ENCODE results near the gene HNRNPLL.

Gene HNRNPLL

DNA sequence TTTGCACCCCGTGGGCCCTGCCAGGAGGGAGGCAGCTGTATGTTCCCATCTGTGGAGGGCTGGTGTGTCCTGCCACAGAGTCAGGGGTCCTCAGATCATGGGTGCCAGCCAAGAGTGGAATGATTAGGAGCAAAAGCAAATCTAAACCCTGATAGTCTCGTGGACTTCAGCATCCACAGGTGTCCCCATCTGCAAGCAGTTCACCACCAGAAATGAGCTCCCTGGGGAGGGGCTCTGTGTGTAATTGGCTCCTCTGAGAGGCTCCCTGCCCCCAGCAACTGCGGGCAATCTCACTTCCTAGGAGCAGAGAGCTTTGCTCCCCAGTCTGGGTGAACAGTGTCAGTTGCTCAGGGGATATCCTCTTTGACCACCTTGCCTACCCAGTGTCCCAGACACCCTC lies 78.1 kb downstream of the HNRNPLL start:
- no peak for DNase-seq

DNA sequence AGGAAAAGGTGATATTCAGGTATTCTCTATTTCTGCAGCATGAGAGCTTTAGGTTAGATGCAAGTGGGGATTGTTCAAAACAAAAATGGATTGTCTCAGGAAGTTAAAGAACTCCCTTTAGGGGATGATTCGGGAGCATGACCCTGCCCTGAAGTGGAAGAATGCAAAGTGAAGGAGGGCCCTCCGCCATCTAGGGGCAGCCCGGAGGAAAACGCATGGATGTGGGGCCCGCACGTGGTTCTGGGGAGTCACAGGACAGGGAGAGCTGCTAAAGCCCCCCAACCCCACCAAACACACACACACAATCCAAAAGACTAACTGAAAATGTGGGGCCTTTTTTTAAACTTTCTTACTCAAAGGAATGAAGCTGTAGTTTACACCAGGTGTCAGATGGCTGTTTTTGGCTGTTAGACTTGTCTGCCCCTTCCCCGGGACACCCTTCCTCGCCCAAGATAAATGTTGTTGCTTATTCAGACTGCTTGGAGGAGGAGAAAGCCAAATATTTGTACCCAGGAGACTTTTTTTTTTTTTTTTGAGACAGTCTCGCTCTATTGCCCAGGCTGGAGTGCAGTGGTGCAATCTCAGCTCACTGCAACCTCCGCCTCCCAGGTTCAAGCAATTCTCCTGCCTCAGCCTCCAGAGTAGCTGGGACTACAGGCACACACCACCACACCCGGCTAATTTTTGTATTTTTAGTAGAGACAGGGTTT lies 78.8 kb downstream of the HNRNPLL start:
- no peak for DNase-seq

DNA sequence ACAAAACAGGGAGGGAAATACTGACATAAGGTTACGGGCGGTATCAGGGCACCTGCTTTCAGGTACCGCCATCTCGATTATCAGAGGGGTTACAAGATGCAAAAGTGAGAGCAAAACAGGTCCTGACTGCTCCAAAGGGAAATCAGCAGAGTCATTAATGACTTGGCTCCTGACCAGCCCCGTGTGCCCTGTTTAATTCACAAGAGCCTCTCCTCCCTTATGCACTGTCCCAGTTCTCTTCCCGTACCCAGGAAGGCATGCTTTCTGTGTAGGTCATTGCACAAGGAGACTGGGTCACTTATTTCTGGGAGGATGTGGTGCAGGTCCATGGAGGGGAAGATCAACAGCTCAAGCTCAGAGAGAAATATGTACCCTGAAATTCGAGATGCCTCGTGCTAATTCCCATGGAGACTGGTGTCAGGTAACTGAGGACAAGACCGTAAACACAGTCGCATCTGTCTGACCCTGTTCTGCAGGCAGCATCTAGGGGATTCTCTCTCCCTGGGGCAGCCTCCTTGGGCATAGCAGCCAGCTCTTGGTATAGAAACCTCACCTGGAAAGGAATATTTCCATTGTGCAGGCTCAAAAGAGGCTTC lies 79.9 kb downstream of the HNRNPLL start:
- no peak for DNase-seq

DNA sequence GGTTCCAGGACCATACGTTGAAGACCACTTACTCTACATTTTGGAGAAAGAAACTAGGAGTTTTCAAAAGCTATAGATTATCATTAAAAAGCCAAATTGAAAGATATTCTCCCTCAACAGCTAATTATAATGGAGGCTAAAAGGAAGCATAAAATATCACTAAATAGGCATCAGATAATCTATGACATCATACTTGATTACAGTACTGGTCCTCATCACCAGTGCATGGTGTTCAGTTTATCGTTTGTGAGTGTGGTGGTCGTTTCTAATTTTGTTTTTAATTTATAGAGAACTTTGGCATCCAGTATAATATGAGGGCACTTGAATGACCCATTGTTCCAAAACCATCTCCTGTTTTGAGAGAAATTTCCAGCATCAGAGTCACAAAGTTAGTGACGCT lies 80.9 kb downstream of the HNRNPLL start:
- no peak for DNase-seq

DNA sequence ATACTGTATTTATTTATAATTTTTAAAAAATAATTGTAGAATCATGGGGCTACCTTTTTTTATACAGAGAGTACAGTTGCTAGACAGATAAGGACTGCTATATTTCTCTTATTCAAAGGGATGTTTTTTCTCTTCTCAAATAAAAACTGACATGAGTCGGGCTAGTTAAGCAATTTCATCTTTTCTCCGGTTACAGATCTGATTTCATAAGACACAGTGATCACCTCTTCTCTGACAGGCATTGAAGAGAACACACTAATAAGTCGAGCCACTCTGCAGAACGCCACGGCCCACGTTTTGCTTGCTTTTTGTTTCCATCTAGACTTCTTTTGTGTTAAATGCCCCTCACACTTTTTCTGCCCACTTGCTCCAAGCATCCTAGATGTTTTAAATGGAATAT lies 85.4 kb downstream of the HNRNPLL start:
- no peak for DNase-seq

DNA sequence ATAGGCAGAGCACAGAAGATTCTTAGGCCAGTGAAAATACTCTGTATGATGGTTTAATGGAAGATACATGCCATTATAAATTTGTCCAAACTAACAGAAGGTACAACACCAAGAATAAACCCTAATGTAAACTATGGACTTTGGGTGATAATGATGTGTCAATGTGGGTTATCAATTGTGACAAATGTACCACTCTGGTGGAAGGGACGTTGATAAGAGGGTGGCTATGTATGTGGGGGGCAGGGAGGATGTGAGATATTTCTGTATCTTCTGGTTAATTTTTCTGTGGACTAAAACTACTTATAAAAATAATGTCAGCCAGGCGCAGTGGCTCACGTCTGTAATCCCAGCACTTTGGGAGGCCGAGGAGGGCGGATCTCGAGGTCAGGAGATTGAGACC lies 86.2 kb downstream of the HNRNPLL start:
- DNase-seq = no peak

DNA sequence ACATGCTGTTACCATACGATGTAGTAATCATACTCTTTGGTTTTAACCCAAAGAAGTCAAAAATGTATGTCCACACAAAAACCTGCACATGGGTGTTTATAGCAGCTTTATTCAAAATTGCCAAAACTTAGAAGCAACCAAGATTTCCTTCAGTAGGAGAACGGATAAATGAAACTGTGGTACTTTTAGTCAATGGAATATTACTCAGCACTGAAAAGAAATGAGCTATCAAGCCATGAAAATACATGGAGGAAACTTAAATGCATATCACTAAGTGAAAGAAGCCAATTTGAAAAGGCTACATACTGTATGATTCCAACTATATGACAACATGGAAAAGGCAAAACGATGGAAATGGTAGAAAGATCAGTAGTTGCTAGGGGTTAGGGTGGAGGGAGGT lies 86.6 kb downstream of the HNRNPLL start:
- DNase-seq = no peak

DNA sequence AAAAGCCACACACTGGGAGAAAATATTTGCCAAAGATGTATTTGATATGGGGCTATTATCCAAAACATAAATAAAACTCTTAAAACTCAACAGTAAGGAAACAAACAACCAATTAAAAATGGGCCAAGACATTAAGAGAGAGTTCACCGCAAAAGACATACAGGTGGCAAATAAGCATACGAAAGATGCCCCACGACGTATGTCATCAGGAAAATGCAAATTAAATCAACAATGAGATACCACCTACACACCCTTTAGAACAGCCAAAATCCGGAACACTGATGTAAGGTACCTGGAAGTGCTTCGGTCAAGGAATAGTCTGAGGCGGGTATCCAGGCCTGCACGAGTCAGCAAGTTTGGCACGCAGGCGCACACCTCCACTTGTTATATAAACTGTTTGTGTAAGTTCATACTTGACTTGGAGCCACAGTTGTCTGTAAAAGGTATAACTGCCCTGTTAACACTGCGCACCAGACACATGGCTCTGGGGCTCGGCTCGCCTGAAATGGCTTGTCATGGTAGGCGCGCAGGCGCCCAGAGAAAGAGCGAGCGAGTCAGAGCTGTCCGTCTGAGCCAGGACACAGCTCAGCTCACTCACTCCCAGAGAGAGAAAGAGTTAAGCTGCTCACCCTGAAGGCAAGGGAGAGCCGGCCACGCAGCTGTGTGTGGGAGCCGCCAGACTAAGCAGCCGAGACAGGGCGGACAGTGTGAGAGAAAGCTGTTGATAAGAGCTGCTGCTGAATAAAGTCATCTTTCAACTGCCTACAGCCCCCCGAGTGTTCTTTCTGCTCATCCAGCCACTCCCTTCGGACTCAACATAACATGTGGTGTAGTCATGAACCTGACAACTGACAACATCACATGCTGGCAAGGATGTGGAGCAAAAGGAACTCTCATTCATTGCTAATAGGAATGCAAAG lies 87.3 kb downstream of the HNRNPLL start:
- DNase-seq = no peak

DNA sequence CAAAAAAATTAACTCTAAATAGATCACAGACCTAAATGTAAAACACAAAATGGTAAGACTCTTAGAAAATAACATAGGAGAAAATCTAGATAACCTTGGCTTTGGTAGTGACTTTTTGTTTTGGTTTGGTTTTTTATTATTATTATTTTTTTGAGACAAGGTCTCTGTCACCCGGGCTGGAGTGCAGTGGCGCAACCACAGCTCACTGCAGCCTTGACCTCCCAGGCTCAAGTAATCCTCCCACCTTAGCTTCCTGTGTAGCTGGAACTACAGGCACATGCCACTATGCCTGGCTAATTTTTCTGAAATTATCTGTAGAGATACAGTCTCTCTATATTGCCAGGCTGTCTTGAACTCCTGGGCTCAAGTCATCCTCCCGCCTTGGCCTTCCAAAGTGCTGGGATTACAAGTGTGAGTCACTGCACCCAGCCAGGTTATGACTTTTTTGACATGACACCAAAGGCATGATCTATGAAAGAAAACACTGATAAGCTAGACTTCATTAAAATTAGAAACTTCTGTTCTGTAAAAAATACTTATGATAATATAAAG lies 88.0 kb downstream of the HNRNPLL start:
- DNase-seq = no peak

DNA sequence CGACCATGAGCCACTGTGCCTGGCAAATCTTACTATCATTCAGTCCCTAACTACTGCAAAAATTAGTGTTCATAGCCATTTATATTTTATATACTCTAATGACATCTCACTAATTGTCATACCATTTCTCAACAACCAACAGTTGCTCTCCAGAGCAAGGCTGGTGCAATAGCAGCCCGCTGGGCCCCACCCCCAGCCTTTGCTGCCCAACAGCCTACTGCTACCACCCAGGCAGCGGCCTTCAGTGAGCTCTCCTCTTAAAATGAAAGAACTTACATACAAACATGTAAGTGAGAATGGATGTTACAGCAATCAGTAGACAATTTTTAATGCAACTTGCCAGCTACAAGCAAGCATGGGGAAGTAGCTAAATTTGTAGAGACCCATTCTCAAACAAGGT lies 90.5 kb downstream of the HNRNPLL start:
- DNase-seq = no peak

Measured in CD4-positive, alpha-beta T cell treated with Interleukin-10 for 1 hour (primary cell).